Activated naive CD4-positive, alpha-beta T cell treated with anti-CD3 and anti-CD28 coated beads for 36 hours (primary cell): ENCODE data around the gene MRLN. TPM values are rescaled to one million over a fixed set of nuclear protein-coding genes. Genes with fewer than 3 reads are reported as not detected.
"Not testable (repeated sequence)": the region's sequence is repeated elsewhere in the genome, so short reads cannot be mapped to it uniquely, and the experiment has no call there.

ENCODE experiments used
- CTCF ChIA-PET: fragments of 350-600 bp; sonication (Branson Sonifier 250); formaldehyde crosslinking; loops from one replicate; lab custom pipeline; 2021; ENCODE audit warnings: antibody characterized with exemption; lab: Charles Lee
- DNase-seq: peaks from one replicate; pipeline ENCODE4 v3.0.0-alpha.2; 2020
- H3K27ac Mint-ChIP-seq: one replicate; pipeline ENCODE4 v1.8.0; 2021; ENCODE audit warnings: mild to moderate bottlenecking, mixed read lengths
- H3K27me3 Mint-ChIP-seq: one replicate; pipeline ENCODE4 v1.8.0; 2021; ENCODE audit warnings: low read depth, mixed read lengths
- H3K36me3 Mint-ChIP-seq: one replicate; pipeline ENCODE4 v1.8.0; 2021; ENCODE audit warnings: low read depth, mixed read lengths
- H3K4me1 Mint-ChIP-seq: one replicate; pipeline ENCODE4 v1.8.0; 2021; ENCODE audit warnings: low read depth, mixed read lengths
- H3K4me3 Mint-ChIP-seq: one replicate; pipeline ENCODE4 v1.8.0; 2021; ENCODE audit warnings: mild to moderate bottlenecking, moderate library complexity, mixed read lengths
- H3K9me3 Mint-ChIP-seq: one replicate; pipeline ENCODE4 v1.8.0; 2021; ENCODE audit warnings: mixed read lengths
- intact Hi-C: fragments of 100-400 bp; cut with micrococcal nuclease; formaldehyde crosslinking; loops from one replicate; pipeline ENCODE4 v1.15.1; 2023
- total RNA-seq, 2 experiments: library from RNA; stranded (reverse); gene quantifications; one replicate each; pipeline ENCODE4 v1.2.3, GENCODE V29; 2021

The MRLN gene
- total RNA-seq, 2 experiments from 2014 or later: not detected

DNA sequence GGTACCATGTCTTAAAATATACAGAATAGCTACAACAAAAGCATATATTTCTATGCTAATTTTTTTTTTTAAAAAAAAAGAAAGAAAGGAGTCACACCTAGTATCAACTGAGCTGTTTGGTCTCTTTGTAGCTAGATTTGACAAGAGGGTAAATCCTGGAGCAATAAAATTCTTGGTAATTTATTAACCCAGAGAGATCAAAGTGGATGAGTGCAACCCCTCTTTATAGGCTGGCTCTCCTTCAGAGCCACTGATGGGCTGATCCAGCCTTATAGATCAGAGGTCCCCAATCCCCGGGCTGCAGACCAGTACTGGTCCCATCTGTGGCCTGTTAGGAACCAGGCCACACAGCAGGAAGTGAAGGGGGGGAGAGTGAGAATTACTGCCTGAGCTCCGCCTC is 19.8 kb upstream of the MRLN start:
- H3K27ac Mint-ChIP-seq: no peak overlapping the region
- H3K4me1 Mint-ChIP-seq: no peaks in the 10 kb centered on the region
- CTCF ChIA-PET: interaction anchor here (0.6 to 1.0 kb wide), 2 partner anchors 20 to 65 kb away, joined by 3 to 4 read pairs; no protein-coding TSS in a partner anchor
- intact Hi-C loops: no loop called here
- no peak overlapping the region for H3K4me3 Mint-ChIP-seq
- H3K9me3 Mint-ChIP-seq: peaks cover 1% of the 10 kb centered on the region
- no peak for DNase-seq
- no peaks in the 10 kb centered on the region for H3K27me3 Mint-ChIP-seq
- no peaks in the 10 kb centered on the region for H3K36me3 Mint-ChIP-seq

DNA sequence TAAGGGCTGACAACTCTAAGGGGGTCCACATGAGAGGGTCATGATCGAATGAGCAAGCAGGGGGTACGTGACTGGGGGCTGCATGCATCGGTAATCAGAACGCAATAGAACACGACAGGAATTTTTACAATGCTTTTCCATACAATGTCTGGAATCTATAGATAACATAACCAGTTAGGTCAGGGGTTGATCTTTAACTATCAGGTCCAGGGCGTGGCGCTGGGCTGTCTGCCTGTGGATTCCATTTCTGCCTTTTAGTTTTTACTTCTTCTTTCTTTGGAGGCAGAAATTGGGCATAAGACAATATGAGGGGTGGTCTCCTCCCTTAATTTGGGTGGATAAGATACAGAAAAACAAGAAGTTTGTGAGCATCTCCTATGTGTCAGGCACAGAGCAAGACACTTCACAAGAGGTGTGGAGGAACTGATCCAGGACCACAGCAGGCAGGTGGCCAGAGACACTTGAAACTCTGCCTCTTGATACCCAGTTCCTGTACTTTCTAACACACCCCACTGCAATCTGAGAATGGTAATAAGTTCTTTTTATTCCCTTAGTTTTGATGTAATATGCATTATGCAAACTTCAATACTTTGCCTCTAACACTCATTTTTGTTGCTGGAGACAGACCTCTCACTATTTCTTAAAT is 18.0 kb upstream of the MRLN start:
- Mint-ChIP-seq H3K4me1 (no peaks in the 10 kb centered on the region), H3K36me3 (no peaks in the 10 kb centered on the region), H3K9me3 (no peaks in the 10 kb centered on the region)

DNA sequence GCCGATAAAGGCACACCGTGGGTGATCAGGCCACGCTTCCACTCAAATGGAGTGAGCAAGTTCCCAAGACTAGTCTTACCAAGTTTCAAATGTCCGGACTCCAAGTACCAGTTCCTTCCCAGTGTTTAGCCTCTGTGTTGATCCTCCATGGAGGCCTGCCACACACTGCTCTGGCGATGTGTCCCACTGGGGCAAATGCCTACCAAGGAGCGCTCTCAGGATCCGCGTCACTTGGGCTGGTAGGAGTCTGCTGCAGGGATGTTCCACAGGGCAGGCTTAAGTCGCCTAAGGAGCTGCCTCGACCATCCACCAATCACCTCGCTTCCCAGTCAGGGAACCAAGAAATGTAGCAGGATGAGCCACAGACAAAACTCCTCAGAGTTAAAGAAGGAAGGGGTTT is 17.4 kb upstream of the MRLN start:
- CTCF ChIA-PET: no interaction called here
- Mint-ChIP-seq H3K36me3 (no peaks in the 10 kb centered on the region), H3K27me3 (no peaks in the 10 kb centered on the region), H3K4me3 (no peak overlapping the region), H3K4me1 (no peaks in the 10 kb centered on the region), H3K27ac (no peak overlapping the region), H3K9me3 (no peaks in the 10 kb centered on the region)
- no peak for DNase-seq
- intact Hi-C loops: no loop called here

More for the DNA sequence above, 18.0 kb upstream of the MRLN start:
- no peaks in the 10 kb centered on the region for H3K27me3 Mint-ChIP-seq
- CTCF ChIA-PET: no interaction called here
- intact Hi-C loops: no loop called here
- H3K27ac Mint-ChIP-seq: no peak overlapping the region
- no peak for DNase-seq
- H3K4me3 Mint-ChIP-seq: no peak overlapping the region

DNA sequence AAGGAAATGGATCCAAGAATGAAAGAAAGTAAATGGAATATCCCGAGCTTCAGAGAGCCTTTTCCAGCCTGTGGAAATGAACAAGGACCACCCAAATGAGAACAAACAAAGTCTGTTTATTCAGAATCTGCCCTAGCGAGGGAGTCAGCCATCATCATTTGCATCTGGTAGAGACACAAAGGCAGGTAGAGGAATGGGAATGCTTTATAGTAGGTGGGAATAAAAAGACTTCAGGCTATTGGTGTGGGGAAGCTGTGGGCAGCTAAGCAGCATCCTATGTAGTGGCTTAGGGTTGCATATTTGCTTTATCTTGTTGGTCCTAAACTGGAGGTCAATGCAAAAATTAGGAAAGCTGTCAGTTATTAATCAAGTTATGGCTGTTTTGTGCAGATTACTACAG is 9.2 kb upstream of the MRLN start:
- DNase-seq: no peak
- H3K4me3 Mint-ChIP-seq: no peak overlapping the region
- peaks cover 7% of the 10 kb centered on the region for H3K9me3 Mint-ChIP-seq
- intact Hi-C loops: no loop called here
- no peaks in the 10 kb centered on the region for H3K4me1 Mint-ChIP-seq
- peaks cover 3% of the 10 kb centered on the region for H3K27me3 Mint-ChIP-seq
- H3K27ac Mint-ChIP-seq: no peak overlapping the region
- CTCF ChIA-PET: no interaction called here
- no peaks in the 10 kb centered on the region for H3K36me3 Mint-ChIP-seq

DNA sequence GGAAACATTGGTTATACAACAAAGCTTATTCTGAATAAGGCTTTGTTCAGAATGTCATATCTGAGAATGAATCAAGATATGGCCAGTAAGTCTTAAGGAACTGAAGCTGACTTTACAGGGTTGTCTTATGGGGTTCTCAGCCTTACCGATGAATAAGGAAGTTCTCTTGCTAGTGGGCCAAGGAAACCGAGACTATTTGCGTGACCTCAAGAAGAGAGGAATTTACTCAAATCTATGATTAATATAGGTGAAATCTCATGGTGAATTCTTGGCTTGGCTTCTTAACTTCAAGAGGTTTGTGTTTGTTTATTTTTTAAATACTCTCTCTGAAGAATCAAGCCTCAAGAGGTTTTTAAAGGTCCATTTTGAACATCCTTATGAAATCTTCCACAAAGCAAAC is 4.7 kb upstream of the MRLN start:
- CTCF ChIA-PET: no interaction called here
- DNase-seq: no peak
- no peak overlapping the region for H3K4me3 Mint-ChIP-seq
- no peaks in the 10 kb centered on the region for H3K4me1 Mint-ChIP-seq
- peaks cover 7% of the 10 kb centered on the region for H3K9me3 Mint-ChIP-seq
- H3K36me3 Mint-ChIP-seq: no peaks in the 10 kb centered on the region
- H3K27me3 Mint-ChIP-seq: peaks cover 3% of the 10 kb centered on the region
- intact Hi-C loops: no loop called here
- no peak overlapping the region for H3K27ac Mint-ChIP-seq

DNA sequence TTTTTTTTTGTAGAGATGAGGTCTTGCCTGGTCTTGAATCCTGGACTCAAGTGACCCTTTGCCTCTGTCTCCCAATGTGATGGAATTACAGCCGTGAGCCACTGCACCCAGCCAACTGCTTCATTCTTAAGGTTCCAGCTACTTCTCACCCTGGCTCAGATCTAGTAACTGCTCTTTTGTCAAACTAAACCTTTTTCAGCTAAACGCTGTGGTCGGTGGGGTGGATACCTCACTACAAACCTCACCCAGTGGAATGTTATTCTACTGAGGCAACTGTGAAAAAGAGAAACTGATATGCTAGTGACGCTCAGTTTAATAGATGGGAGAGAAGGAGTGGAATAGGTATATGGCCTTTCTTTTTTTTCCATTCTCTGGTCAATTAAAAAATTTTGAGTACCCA is 1.7 kb upstream of the MRLN start:
- intact Hi-C loops: no loop called here
- H3K36me3 Mint-ChIP-seq: no peaks in the 10 kb centered on the region
- no peak for DNase-seq
- no peaks in the 10 kb centered on the region for H3K4me1 Mint-ChIP-seq
- H3K27me3 Mint-ChIP-seq: peaks cover 16% of the 10 kb centered on the region
- CTCF ChIA-PET: no interaction called here
- H3K4me3 Mint-ChIP-seq: no peak overlapping the region
- no peak overlapping the region for H3K27ac Mint-ChIP-seq
- H3K9me3 Mint-ChIP-seq: no peaks in the 10 kb centered on the region

DNA sequence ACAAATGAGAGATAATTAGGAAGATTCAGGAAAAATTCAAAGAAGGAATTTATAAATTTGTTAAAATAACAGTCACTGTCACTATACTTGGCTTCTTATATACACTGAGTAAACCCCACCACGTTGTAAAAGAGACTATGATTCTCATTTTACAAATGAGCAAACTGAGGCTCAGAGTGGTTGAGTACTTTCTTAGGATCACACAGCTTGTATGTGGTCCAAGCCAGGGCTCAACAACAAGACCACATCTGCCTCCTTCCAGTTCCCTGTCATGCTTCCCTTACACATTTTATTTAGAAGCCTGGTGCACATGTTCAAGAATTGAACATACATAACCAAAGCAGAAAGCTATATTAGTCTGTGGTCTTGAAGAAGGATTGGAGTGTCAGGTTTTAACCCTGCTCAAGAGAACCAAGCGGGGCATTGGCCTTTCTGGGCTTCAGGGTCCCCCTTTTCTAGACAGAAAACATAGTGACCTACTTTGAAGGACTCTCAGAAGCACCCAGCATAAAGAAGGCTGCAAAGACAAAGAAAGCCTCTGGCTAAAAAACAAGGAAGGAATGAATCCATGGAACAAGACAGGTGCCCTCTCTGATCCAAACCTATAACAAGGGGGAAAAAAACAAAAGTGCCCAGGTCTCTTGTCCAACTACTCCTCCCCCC is 846 bp downstream of the MRLN start:
- DNase-seq: no peak

DNA sequence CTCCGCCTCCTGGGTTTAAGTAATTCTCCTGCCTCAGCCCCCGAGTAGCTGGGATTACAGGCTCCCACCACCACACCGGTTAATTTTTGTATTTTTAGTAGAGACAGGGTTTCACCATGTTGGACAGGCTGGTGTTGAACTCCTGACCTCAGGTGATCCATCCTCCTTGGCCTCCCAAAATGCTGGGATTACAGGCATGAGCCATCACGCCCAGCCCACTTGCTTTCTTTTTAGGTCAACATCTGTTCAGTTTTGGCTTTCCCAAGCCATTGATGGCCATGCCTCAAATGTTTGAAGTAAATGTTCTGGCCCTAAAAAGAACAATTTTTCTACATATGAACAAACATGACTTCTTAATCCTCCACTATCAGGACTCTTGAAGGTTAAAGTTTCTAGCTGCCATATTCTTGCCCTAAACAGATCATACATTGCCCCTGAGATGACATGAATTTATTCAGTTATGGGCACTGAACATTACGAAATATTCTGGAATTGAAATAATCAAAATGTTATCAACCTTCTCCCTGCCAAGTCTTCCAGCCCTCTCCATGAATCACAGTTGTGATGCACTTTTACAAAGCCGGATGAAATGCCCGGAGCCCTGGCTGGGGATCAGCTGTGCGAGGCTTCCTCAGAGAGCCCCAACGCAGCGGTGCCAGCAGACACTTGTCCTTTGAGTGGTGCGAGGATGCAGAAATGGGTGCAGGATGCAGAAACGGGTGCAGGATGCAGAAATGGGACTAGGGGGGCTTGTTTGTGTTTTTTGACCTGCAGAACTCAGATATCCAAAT is 2.9 kb downstream of the MRLN start:
- H3K27me3 Mint-ChIP-seq: peaks cover 30% of the 10 kb centered on the region
- no peaks in the 10 kb centered on the region for H3K9me3 Mint-ChIP-seq
- no peak for DNase-seq
- CTCF ChIA-PET: interaction anchor here (0.6 to 2.3 kb wide), 2 partner anchors 123 to 125 kb away, joined by 4 to 7 read pairs; no protein-coding TSS in a partner anchor
- H3K36me3 Mint-ChIP-seq: no peaks in the 10 kb centered on the region
- H3K4me1 Mint-ChIP-seq: no peaks in the 10 kb centered on the region
- H3K27ac Mint-ChIP-seq: no peak overlapping the region
- intact Hi-C loops: no loop called here
- H3K4me3 Mint-ChIP-seq: no peak overlapping the region

More for the DNA sequence above, 846 bp downstream of the MRLN start:
- intact Hi-C loops: no loop called here
- Mint-ChIP-seq H3K27me3 (peaks cover 28% of the 10 kb centered on the region), H3K4me1 (no peaks in the 10 kb centered on the region), H3K36me3 (no peaks in the 10 kb centered on the region), H3K4me3 (no peak overlapping the region), H3K9me3 (no peaks in the 10 kb centered on the region), H3K27ac (no peak overlapping the region)
- CTCF ChIA-PET: interaction anchor here (2.3 kb wide), 1 partner anchor 127 kb away, joined by 7 read pairs; no protein-coding TSS in a partner anchor

DNA sequence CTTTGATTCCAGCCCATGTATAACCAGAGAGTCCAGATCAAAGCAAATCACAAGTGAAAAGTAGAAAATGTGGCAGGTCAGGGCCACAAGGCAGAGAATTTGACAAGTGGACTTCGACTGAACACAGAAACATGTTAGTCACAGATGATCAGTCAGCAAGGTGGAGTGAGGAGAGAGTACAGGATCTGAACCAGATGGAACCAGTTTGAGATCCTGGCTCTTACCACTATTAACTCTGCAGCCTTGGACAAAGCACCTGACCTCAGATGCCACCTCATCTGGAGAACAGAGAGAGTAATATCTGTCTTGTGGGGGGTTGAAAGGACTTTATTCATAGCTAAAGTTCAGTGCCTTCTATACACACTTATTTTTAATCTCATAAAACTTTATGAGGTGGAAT is 4.4 kb downstream of the MRLN start:
- Mint-ChIP-seq H3K27ac (no peak overlapping the region), H3K36me3 (no peaks in the 10 kb centered on the region), H3K4me1 (no peaks in the 10 kb centered on the region), H3K27me3 (peaks cover 30% of the 10 kb centered on the region), H3K9me3 (peaks cover 2% of the 10 kb centered on the region), H3K4me3 (no peak overlapping the region)
- no peak for DNase-seq
- CTCF ChIA-PET: no interaction called here
- intact Hi-C loops: no loop called here

DNA sequence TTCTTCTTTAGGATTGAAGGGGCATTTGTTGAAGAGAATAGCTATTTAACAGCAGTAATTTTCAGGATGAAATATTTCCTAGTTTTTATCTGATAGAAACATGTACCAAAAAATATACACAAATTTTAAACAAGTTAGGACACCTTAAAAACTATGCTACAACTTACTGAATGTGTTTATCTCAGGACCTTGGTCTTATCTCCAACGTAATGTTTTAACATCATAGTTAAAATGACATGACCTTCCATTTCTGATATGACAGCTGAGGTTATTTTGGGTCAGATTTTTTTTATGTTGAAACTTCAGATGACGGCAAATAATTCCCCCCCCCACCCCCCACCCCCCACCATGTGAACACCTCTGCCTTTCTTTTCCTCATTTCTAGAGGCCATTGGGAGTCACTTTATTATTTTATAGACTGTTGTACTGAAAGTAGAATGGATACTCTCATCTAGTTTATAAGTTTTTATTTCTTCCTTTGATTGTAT is 8.0 kb downstream of the MRLN start:
- Mint-ChIP-seq H3K4me3 (no peak overlapping the region), H3K27ac (no peak overlapping the region), H3K4me1 (no peaks in the 10 kb centered on the region), H3K36me3 (no peaks in the 10 kb centered on the region), H3K9me3 (peaks cover 5% of the 10 kb centered on the region), H3K27me3 (peaks cover 17% of the 10 kb centered on the region)
- DNase-seq: no peak
- intact Hi-C loops: no loop called here
- CTCF ChIA-PET: no interaction called here

DNA sequence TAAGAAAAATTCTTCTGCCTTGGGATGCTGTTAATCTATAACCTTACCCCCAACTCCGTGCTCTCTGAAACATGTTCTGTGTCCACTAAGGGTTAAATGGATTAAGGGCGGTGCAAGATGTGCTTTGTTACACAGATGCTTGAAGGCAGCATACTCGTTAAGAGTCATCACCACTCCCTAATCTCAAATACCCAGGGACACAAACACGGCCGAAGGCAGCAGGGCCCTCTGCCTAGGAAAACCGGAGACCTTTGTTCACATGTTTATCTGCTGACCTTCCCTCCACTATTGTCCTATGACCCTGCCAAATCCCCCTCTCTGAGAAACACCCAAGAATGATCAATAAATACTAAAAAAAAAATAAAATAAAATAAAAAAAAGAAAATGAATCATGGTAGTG is 8.5 kb downstream of the MRLN start:
- peaks cover 16% of the 10 kb centered on the region for H3K27me3 Mint-ChIP-seq
- H3K27ac Mint-ChIP-seq, H3K9me3 Mint-ChIP-seq, CTCF ChIA-PET, H3K4me3 Mint-ChIP-seq, H3K36me3 Mint-ChIP-seq, H3K4me1 Mint-ChIP-seq, DNase-seq, intact Hi-C loops: not testable (repeated sequence)

DNA sequence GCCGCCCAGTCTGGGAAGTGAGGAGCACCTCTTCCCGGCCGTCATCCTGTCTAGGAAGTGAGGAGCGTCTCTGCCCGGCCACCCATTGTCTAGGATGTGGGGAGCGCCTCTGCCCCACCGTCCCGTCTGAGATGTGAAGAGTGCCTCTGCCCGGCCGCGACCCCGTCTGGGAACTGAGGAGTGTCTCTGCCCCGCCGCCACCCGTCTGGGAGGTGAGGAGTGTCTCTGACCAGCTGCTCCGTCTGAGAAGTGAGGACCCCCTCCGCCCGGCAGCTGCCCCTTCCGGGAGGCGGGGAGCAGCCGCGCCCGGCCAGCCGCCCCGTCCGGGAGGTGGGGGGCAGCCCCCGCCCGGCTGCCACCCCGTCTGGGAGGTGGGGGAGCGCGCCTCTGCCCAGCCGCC is 9.1 kb downstream of the MRLN start:
- CTCF ChIA-PET, H3K27ac Mint-ChIP-seq: not testable (repeated sequence)

More for the DNA sequence above, 9.1 kb downstream of the MRLN start:
- peaks cover 14% of the 10 kb centered on the region for H3K27me3 Mint-ChIP-seq
- H3K36me3 Mint-ChIP-seq, DNase-seq, intact Hi-C loops, H3K9me3 Mint-ChIP-seq, H3K4me3 Mint-ChIP-seq, H3K4me1 Mint-ChIP-seq: not testable (repeated sequence)
